ENCODE measurements around the gene PRR23E. TPM values are rescaled to one million over a fixed set of nuclear protein-coding genes. Genes with fewer than 3 reads are reported as not detected.

Gene PRR23E
- total RNA-seq, 1 experiment from 2014 or later, result not detected

DNA sequence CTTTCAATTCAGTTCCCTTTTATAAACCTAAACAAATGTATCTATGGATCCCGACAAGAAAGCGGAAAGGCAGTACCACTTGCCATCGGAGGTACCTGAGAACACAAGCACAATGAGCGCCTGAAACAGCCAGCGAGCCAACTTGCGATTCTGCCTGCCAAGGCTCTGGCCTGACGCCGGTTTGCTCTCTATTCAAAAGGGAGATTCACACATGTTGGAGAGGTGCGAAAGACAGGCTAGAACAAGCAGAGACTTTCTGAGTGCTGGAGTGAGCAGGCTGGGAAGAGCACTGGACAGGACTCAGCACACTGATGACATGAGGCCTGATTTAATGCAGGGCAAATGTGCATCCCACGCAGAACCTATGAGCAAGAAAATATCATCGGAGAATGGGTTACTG lies 17.7 kb upstream of the PRR23E start:
- H3K4me3 Mint-ChIP-seq (ENCODE audit: low read depth, unreplicated experiment), result no peak overlapping the region
- H3K27ac Mint-ChIP-seq (ENCODE audit: unreplicated experiment), result no peak overlapping the region
- no peaks in the 10 kb centered on the region for H3K4me1 Mint-ChIP-seq (ENCODE audit: low read depth, unreplicated experiment)
- BruUV-seq (replicated peaks), result no TSS peak
- CTCF ChIA-PET, result no interaction called here
- H3K36me3 Mint-ChIP-seq (ENCODE audit: insufficient read depth, unreplicated experiment), result no peaks in the 10 kb centered on the region
- no peak for TF ChIP-seq CTCF (IDR thresholded peaks at IDR 0.05; ENCODE audit: unreplicated experiment)
- intact Hi-C loops (cut with micrococcal nuclease; ENCODE audit: unreplicated experiment), result loop anchor here (10.0 kb wide), 2 partner anchors 190 to 420 kb away; partner anchors contain the start of gene PLXNA1
- peaks cover 2% of the 10 kb centered on the region for H3K9me3 Mint-ChIP-seq (ENCODE audit: low read depth, unreplicated experiment)
- H3K27me3 Mint-ChIP-seq (ENCODE audit: unreplicated experiment), result peaks cover 81% of the 10 kb centered on the region
- no peak for DNase-seq

DNA sequence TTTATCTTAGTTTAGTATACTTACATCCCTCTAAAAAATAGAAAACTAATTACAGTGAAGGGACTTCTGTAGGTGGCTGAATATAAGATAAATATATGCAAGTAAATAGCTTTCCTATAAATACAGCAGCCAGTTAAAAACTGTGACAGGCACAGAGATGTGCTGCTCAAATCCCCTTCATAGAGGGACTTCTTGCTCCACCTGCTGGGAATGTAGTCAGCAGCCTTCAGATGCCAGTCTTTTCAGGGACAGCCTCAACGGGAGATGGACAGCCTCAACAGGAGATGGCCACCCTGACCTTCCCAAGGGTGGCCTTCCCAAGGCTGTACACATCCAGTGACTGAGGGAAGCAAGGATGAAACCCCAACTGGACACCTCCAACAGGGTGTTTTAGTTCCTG lies 15.7 kb upstream of the PRR23E start:
- intact Hi-C loops (cut with micrococcal nuclease; ENCODE audit: unreplicated experiment), result loop anchor here (10.0 kb wide), 2 partner anchors 192 to 422 kb away; partner anchors contain the start of gene PLXNA1
- peak; percentile 39 for DNase-seq
- H3K4me3 Mint-ChIP-seq (ENCODE audit: low read depth, unreplicated experiment), result no peak overlapping the region
- H3K4me1 Mint-ChIP-seq (ENCODE audit: low read depth, unreplicated experiment), result no peaks in the 10 kb centered on the region
- H3K9me3 Mint-ChIP-seq (ENCODE audit: low read depth, unreplicated experiment), result peaks cover 2% of the 10 kb centered on the region
- H3K27me3 Mint-ChIP-seq (ENCODE audit: unreplicated experiment), result peaks cover 78% of the 10 kb centered on the region
- no peaks in the 10 kb centered on the region for H3K36me3 Mint-ChIP-seq (ENCODE audit: insufficient read depth, unreplicated experiment)
- no peak for TF ChIP-seq CTCF (IDR thresholded peaks at IDR 0.05; ENCODE audit: unreplicated experiment)
- CTCF ChIA-PET, result interaction anchor here (0.6 to 0.9 kb wide), 2 partner anchors 127 to 462 kb away, joined by 4 to 6 read pairs; no protein-coding TSS in a partner anchor
- H3K27ac Mint-ChIP-seq (ENCODE audit: unreplicated experiment), result no peak overlapping the region
- BruUV-seq (replicated peaks), result no TSS peak

DNA sequence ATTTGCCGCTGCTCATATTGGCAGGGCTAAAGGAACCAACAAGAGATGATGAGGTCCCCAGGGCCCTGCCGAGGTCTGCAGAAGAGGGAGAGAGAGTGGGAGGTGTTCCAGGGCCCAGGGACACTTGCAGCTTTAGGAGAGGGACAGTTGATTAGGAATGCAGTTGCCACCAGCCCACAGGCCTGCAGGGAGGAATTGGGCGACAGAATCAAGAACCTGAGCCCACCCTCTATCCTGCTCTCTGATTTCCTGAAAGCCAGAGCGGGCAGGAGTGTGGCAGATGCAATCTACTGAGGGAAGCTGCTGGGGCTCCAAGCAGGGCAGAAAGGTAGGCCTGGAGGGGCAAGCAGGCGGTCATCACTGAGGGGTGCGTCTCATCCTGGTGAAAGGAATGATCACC lies 12.1 kb upstream of the PRR23E start:
- no TSS peak for BruUV-seq (replicated peaks)
- peaks cover 2% of the 10 kb centered on the region for H3K9me3 Mint-ChIP-seq (ENCODE audit: low read depth, unreplicated experiment)
- H3K4me1 Mint-ChIP-seq (ENCODE audit: low read depth, unreplicated experiment), result no peaks in the 10 kb centered on the region
- no peak overlapping the region for H3K4me3 Mint-ChIP-seq (ENCODE audit: low read depth, unreplicated experiment)
- no peak for DNase-seq
- no peak overlapping the region for H3K27ac Mint-ChIP-seq (ENCODE audit: unreplicated experiment)
- intact Hi-C loops (cut with micrococcal nuclease; ENCODE audit: unreplicated experiment), result no loop called here
- TF ChIP-seq CTCF (IDR thresholded peaks at IDR 0.05; ENCODE audit: unreplicated experiment), result no peak
- H3K27me3 Mint-ChIP-seq (ENCODE audit: unreplicated experiment), result peaks cover 52% of the 10 kb centered on the region
- no peaks in the 10 kb centered on the region for H3K36me3 Mint-ChIP-seq (ENCODE audit: insufficient read depth, unreplicated experiment)
- CTCF ChIA-PET, result interaction anchor here (0.9 kb wide), 1 partner anchor 15 kb away, joined by 3 read pairs; no protein-coding TSS in a partner anchor

DNA sequence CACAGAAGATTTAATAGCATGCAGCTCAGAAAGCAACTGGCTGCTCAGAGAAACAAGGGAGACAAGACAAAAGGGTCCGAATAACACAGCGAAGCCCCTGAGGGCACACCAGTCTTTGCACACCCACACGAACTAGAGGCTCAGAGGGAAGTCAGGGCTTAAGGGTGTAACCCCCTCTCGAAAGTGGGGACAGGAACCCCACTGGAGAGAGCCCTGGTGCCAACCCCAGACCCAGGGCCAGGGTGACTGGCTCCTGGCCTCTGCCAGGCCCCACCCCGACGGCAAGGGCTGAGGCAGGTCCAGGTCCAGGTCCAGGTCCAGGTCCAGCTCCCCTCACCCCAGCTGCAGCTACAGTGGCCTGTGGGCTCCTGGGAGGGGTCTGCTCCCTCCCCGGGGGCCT lies 10.5 kb upstream of the PRR23E start:
- no TSS peak for BruUV-seq (replicated peaks)
- H3K27me3 Mint-ChIP-seq (ENCODE audit: unreplicated experiment), result peaks cover 51% of the 10 kb centered on the region
- peaks cover 2% of the 10 kb centered on the region for H3K9me3 Mint-ChIP-seq (ENCODE audit: low read depth, unreplicated experiment)
- H3K4me3 Mint-ChIP-seq (ENCODE audit: low read depth, unreplicated experiment), result no peak overlapping the region
- TF ChIP-seq CTCF (IDR thresholded peaks at IDR 0.05; ENCODE audit: unreplicated experiment), result no peak
- CTCF ChIA-PET, result interaction anchor here (1.2 kb wide), 1 partner anchor 12 kb away, joined by 4 read pairs; no protein-coding TSS in a partner anchor
- intact Hi-C loops (cut with micrococcal nuclease; ENCODE audit: unreplicated experiment), result no loop called here
- DNase-seq, result no peak
- no peaks in the 10 kb centered on the region for H3K4me1 Mint-ChIP-seq (ENCODE audit: low read depth, unreplicated experiment)
- H3K36me3 Mint-ChIP-seq (ENCODE audit: insufficient read depth, unreplicated experiment), result no peaks in the 10 kb centered on the region
- H3K27ac Mint-ChIP-seq (ENCODE audit: unreplicated experiment), result no peak overlapping the region
